Activated effector memory CD4-positive, alpha-beta T cell treated with anti-CD3 and anti-CD28 coated beads, Interleukin-2, amount 50 U/mL, for 16 hours (primary cell): ENCODE data around the gene IDE.
A peak's percentile ranks its signal among the peaks of the same experiment; 100 is the strongest.
"Not testable (repeated sequence)": the region's sequence is repeated elsewhere in the genome, so short reads cannot be mapped to it uniquely, and the experiment has no call there.

ENCODE experiments used
- DNase-seq: peaks from one replicate; pipeline ENCODE4 v3.0.0-alpha.2; 2020

The IDE gene

DNA sequence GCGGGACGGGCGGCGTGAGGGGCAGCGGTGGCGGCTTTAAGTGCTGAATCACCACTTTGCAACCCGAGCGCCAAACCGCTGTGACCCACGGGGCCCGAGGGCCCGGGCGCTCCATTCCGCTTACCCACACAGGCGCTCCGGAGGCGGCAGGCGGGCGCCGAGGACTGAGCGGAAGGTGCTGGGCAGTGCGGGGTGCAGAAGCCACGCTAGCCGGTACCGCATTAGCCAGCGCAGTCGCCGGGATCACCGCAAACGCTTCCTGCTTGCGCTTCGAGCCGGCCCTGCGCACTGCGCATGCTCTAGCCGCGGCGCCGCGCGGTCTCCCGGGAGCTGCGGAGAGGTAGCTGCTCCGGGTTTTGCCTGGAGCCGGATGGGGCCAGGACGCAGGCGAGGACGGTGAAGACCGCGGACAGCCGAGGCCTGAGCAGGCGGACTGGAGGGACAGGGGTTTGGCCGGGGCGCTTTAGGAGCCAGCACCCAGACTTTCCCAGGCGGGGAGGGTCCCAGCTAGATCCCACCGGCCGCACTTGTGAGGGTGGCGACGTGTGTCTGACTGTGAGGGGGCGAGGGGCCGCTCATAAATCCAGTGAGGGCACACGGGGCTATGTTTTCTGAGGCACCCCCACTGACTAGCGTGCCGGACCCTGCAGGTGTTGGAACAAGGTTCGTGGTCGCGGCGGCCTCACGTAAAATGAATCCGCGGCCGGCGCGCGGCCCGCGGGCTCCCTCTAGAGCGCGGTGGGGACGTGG is at the start of gene IDE:
TSS of gene IDE (minus strand) at position 296 of the 750 bp plus-strand sequence. CDS start at position 222, 74 bp downstream.
- DNase-seq, result peak; percentile 93

DNA sequence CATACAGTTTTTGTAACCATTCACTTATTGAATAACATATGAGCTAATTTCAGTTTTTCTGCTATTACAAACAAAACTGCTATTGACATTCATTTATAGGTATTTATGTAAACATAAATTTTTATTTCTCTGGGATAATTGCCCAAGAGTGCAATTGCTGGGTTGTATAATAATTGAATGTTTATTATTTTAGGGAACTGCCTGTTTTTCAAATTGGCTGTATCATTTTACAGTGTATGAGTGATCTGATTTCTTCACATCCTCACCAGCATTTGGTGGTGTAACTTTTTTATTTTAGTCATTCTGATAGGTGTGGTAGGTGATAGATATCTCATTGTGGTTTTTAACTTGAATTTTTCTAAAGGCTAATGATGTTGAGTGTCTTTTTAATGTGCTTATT is 45.5 kb upstream of the IDE start:
- DNase-seq, result no peak

DNA sequence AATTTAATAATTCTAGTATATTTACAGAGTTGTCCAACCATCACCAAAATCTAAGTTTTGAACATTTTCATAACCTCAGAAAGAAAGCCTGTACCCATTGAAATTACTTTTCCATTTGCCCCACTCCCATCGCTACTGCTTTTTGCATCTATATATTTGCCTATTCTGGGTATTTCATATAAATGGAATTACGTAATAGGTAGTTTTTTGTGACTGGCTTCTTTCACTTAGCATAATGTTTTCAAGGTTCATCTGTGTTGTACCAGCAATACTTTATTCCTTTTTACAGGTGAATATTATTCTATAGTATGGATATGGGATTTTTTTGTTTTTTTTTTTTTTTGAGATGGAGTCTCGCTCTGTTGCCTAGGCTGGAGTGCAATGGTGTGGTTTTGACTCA is 41.6 kb upstream of the IDE start:
- DNase-seq, result no peak

DNA sequence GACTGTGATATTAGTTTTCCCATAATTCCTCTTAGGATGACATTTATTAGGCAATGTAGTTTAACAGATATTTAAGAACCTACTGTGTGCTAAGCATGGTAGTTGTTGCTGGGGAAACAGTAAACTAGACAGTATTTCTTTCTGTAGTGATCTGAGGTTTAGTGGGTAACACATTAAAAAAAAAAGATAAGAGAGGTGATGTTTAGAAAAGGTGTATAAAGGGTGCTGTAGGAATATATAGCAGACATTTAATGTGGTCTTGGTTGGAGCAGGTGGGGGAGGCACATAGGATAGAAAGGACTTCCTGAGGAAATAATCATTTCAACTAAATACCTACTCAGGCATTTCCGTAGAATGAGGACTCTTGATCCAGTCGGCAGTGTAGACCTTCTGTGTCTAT is 30.9 kb upstream of the IDE start:
- no peak for DNase-seq

DNA sequence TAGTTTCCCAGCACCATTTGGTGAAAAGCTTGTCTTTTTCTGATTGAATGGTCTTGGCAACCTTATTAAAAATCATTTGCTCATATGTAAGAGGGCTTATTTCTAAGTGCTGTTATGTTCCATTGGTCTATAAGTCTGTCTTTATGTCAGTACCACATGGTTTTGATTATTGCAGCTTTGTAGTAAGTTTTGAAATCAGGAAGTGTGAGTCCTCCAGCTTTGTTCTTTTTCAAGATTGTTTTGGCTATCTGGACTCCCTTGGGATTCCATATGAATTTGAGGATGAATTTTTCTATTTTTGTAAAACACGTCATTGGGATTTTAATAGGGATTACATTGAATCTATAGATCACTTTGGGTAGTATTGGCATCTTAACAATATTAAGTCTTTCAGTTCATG is 24.4 kb upstream of the IDE start:
- DNase-seq, result no peak

DNA sequence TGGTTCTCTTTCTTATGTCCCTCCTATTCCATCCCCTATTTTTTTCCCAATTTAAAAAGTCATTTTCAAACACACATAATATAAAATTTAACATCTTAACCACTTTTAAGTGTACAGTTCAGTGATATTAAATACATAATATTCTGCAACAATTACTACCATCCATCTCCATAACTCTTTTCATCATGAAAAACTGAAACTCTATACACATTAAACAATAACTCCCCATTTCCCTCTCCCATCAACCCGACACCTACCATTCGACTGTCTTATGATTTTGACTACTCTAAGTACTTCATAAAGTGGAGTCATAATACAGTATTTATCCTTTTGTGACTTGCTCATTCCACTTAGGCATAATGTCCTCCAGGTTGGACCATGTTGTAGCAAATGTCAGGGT is 21.6 kb upstream of the IDE start:
- DNase-seq, result no peak

DNA sequence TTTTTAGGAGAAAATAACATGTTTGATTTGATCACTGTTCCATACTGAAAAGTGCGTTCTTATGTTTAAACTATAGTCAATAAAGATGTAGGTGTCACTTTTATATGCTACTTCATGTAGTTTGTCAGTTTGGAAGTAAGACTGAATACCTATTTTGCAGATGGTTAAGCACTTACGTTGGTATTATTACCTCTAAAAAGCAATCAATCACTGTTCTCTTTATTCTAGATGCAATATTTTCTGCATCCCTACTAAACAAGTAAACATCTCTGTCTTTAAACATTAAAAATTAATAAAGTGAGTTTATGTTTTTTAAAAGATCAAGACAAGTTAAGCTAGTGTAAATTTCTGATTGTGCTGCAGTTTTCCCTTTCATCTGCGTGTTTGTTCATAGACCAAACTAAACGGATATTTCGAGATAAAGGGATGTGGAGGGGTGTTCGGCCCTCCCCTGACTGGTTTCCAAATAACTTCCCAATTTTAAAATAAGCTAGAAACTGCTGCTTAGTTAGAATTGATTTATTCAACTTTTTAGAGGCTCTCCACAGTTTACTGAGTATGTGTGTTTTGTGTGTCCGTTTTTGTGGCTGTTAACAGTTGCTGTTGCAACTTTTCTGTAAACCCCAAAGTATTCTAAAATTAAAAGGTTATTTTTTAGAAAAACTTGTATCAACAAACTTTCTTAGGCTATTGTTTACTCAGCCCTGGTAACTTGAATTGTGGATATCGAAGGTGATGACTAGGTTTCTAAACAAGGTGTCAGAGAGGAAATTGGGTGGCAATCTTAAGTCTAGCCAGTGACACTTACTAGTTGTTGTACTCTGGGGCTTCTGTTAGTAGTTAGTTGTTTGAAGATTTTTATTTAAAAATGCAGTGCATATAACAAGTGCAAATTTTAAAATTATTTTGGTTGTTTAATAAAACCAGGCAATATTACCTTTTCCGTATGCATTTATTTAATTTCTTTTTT is 20.0 kb upstream of the IDE start:
- DNase-seq, result no peak

DNA sequence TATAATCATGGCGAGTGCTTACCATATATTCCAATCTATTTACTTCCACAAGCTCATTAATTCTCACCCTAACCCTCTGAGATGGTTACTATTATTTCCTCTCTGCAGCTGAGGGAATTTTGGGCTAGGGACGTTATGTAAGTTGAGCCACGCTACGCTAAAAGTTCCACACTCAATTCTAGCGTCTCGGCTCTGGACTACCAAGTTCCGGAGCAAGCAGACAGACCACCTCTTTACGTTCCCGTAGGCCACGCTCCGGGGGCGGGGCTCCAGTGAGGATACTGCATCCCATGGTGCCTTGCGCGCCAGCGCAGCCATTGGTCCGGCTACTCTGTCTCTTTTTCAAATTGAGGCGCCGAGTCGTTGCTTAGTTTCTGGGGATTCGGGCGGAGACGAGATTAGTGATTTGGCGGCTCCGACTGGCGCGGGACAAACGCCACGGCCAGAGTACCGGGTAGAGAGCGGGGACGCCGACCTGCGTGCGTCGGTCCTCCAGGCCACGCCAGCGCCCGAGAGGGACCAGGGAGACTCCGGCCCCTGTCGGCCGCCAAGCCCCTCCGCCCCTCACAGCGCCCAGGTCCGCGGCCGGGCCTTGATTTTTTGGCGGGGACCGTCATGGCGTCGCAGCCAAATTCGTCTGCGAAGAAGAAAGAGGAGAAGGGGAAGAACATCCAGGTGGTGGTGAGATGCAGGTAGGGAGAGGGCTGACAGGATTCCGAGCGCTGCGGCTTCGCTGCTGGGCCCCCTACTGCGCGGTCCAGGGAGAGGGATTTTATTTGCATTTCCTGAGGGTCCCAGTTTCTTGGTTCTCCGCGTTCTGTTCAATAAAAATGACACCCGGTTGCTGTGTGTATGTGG is 19.1 kb upstream of the IDE start, which contains the start of gene KIF11:
TSS of gene KIF11 (plus strand) at position 370 of the 858 bp plus-strand sequence. CDS start at position 616, 246 bp downstream.
- peak; percentile 99 for DNase-seq

DNA sequence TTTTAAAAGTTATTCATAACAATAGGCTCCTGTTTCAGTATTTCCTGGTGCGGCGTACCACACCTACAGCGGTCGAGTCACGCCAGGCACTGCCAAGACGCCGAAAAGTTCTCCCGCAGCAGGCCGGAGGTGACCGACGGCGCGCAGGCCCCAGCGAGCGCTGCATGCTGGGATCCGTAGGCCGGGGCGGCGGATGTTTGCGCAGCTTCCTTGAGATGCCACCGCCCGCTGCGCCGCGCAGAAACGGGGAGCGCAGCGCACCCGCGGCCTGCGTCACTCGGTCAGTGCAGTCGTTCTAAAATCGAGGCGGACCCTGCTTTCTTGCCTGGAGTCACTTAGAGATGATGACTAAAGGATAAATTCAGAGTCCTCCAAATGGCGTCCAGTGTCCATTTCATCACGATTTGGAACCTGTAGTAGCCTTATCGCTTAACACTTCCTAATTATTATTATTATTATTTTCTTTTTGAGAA is 17.7 kb upstream of the IDE start:
- DNase-seq, result peak; percentile 96

DNA sequence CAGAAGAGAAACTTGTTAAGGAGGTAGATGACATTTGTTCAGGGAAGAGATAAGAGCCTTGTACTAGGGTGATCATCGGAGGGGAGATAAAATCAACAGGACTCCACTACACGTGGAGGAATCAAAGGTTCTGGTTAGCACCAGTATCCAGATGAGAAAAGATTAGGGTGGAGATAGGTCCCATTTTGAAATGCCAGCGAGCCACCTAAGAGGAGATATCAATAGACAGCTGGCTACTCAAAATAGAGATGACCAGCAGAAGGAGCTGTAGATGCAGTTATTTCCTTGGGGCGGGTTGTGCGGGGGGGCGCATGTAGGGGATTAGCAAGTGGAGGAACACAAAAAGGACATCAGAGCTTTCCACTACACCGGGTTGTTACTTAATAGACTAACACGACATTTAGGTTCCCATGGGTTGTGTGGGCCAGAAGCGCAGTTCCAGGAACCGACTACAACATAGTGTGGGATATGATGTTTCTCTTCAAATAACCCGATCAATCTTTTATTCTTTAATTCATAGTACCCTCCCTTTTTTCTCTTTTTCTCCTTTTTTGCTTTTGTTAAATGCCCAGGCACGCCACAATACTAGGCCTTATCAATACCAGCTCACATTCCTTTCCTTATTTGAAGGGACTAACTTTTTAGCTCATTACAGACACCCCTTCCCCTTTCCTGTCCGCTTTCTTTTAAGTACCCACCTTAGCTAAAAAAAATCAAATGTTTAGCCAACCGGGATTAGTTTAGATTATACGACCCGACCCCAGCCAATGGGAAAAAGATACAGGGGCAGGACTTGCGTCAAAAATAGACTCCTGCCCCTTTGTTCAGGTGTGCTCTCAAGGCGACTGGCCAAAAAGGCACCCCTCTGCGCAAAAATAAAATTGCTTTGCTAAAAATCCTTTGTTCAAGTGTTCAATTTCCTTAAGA is 17.0 kb upstream of the IDE start:
- no peak for DNase-seq

DNA sequence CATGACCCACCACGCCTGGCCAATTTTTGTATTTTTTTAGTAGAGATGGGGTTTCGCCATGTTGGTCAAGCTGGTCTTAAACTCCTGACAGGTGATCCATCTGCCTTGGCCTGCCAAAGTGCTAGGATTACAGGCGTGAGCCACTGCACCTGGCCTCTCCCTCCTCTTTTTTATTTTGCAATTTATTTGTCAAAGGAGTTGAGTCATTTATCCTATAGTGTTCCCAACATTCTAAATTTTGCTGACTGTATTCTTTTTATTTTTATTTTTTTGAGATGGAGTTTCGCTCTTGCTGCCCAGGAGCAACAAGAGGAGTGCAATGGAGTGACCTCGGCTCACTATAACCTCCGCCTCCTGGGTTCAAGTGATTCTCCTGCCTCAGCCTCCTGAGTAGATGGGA is 8.5 kb upstream of the IDE start:
- not testable (repeated sequence) for DNase-seq

DNA sequence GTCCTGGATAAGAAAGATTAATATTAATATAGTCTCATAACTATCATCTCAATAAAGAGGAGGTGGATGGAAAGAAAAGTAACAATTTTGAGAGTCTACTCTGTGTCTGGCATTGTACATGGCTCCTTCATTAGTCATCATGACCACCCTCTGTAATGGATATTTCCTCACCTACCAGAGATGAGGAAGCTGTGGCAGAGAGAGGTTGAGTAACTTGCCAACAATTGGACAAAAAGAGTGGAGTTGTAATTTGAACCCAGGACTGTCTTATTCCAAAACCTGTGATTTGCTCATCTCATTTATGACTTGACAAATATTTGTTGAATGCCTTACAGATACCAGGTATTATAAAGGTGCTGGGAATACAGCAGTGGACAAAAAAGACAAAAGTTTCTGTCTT is 2.1 kb upstream of the IDE start:
- no peak for DNase-seq

DNA sequence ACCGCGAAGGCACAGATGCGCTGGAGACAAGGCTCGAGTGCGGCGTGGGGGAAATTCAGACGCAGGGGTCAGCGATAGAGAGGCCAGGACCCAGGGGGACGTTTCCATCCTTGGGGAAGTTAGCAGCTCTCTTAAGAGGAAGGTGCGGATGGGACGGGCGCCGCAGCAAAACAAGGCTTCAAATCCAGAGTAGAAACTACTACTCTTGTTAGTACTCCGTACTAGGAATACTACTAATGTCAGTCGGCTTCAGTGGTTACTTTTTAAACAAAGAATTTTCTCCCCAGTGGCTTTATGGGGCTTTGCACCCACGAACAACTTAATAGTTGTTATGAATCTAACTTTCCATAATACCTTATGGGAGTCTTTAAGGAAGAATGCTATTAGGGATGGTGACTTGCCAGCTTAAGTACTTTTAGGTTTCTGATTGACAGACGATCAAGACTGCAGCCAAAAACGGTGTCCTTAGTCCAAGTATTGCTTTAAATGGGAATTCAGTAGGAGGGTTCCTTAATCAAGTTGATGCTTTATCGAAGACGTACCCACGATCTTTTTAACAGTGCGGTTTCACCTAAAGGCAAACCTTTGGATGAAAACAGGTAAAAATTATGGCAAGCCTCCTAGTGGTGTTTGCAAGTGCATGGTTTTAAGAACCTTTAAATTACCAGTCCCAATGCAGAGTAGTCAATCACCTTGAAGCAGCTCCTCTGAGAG is 812 bp upstream of the IDE start:
- DNase-seq, result no peak

DNA sequence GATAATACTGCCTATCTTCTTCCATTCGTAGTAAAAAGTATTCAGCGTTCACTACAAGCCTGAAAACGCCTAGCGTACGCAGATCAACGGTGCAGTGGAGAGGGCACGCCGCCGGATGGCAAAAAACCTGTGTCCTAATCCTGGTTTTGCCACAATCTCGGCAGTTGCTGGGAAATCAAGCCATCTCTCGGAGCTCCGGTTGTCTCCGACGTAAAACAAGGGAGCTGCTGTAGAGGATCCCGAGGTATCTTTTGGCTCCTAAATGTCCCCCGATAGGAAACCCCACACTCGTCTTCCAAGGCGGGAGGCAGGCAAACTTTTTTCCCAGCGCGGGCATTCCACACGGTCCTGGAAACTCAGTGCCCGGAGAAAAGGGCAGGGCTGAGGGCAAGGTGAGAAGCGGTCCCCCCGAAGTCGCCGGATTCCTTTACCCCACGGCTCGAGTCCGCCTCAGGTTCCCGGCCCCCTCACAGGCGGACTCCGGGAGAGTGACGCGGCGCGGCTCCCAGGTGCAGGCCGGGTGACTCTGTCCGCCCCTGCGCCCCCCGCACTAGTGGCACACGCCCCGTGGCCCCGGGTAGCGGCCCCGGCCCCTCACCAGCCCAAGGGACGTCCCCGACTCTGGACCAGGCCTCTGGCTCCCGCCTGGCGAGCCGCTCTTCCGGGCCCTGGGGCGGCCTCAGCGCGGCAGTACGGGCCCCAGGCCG is 649 bp downstream of the IDE start:
- peak; percentile 76 for DNase-seq

DNA sequence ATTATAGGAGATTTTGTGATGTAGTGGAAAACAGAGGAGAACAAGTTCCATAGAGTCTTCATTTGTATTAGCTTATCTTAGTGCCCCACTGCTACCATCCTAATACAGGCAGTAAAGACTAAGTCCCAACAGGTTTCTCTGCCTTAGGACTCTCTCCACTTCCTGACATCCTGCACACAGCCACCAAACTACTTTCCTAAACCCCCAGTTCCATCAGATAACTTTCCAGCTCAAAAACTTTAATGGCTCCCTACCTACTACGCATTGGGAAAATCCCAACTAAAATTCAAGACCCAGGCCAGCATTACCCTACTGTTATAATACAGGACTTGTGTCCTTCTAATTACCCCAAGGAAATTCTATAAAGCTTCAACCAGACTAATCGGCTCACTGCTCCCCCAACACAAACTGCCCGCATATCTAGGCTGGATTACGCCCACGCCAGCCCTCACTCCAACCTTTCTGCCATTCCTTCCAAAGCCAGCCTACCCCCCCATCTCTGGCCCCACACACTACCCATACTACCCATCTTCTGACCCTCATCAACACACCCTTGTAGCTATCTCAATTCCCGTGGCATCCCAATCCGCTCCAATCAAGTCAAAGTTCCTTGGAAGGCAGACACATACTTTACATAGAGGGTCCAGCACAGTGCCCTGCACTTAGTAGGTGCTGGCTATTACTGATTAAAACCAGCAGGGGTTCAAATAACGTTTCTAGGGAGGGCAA is 1.4 kb downstream of the IDE start:
- no peak for DNase-seq

DNA sequence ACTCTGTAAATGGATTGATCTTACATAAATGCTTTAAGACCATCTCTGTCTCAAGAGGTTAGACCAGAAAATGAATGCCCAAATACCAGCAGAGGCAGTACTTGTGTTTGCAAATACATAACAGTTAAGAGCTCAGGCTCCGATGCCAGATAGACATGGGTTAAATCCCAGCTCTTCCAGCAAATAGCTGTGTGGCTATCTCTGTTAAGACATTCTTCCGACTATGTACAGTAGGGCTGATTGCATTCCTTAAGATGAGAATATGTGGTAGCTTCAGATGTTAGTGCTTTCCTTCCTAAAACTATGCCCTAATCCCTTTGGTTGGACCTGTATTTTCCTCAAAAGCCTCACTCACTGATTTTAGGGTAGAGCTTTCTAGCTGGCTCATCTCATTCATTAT is 2.2 kb downstream of the IDE start:
- DNase-seq, result no peak

DNA sequence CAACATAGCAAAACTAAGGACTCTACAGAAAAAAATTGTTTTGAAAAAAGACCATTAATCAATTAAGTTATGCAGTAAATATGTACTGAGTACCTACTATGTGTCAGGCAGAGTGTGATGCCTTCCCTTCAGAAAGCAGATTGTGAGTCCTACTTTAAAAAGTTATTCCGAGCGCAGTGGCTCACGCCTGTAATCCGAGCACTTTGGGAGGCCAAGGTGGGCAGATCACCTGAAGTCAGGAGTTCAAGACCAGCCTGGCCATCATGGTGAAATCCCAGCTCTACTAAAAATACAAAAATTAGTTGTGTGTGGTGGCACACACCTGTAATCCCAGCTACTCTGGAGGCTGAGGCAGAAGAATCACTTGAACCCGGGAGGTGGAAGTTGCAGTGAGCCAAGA is 4.2 kb downstream of the IDE start:
- not testable (repeated sequence) for DNase-seq

DNA sequence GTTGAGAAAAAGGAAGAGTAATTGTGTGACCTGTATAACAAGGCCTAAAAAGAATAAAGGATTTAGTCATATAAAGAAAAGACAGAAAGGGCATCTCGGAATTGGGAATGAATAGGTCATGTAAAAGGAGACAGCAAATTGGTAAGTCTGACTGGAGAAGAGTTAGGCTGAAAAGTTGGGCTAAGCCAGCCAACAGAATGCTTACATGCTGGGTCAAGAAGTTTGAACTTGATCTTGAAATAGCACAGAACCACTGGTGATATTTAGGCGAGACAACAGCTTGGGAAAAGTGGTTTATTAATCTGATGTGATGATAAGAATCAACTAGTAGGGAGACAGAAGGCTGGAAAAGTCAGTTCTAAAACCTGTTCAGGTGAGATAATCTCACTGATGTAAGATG is 4.8 kb downstream of the IDE start:
- DNase-seq, result no peak

DNA sequence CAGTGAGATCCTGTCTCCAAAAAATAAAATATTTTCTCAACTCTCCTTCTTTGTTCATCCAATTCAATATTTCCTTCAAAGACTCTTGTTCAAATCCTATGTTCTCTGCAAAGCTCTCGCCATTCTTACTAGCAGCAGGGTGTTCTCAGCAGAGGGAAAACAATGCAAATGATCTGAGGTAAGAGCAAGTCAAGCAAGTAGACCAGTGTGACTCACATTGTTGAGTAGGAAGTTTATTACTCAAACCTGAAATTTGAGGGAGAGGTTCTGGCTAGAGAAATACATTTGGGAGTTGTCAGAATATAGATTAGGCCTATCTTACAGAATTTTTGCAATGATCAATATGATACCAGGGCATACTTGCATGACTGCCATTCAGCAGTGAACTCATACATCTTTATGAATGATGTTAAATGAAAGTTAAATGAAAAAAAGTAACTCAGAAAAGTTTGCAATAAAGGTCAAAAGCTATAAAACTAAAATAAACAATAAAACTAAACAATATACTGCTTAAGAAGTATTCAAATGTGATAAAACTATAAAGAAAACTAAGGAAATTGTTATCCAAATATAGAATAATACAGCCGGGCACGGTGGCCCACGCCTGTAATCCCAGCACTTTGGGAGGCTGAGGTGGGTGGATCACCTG is 5.8 kb downstream of the IDE start:
- DNase-seq, result no peak
